GM18505 (cell line): ENCODE results near the gene KCNQ2.

Source experiments
- ATAC-seq: cut with Tn5 transposase; IDR thresholded peaks from one replicate; pipeline ENCODE4 v1.9.1; 2021; ENCODE audit not compliant: unreplicated experiment
- POLR2A ChIP-seq: IDR thresholded peaks from 4 replicates; pipeline ENCODE4 v1.6.1; 2011; ENCODE audit warnings: borderline replicate concordance; ENCODE audit not compliant: insufficient read depth, insufficient read length; ENCODE audit errors: extremely low read depth

KCNQ2 gene

DNA sequence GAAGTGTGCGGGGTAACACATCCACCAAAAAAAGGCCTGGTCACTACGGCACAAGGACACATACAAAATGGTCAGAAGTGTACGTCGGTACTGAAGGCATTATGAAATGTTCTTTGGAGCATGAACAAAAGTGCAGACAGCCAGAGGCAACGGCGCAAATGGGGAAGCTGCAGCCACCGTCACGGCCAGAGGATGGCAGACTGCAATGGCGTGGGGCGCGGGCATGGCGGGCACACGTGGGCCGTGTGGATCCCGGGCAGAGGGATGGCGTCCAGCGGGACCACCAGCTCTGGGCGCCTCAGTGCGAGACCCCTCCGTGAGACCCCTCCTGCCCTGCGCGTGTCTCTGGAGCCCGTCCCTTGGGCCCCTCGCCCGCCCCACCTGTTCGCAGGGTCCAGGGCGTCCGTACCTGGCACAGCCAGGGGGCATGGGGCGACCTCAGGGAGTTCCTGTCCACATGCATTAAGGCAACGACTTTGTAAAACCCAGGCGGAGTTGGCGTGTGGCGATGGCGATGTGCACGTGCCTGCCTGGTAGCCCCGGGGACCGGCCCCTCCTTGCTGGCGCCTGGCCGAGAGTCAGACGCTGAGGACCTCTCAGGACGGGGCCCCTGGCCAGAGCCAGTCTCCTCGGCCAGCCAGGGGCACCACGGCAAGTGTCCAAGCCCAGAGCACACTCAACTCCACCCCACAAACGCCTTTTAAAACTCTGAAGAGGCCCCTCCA lies 71.8 kb downstream of the KCNQ2 start:
- no peak for ATAC-seq
- TF ChIP-seq POLR2A, result no peak

DNA sequence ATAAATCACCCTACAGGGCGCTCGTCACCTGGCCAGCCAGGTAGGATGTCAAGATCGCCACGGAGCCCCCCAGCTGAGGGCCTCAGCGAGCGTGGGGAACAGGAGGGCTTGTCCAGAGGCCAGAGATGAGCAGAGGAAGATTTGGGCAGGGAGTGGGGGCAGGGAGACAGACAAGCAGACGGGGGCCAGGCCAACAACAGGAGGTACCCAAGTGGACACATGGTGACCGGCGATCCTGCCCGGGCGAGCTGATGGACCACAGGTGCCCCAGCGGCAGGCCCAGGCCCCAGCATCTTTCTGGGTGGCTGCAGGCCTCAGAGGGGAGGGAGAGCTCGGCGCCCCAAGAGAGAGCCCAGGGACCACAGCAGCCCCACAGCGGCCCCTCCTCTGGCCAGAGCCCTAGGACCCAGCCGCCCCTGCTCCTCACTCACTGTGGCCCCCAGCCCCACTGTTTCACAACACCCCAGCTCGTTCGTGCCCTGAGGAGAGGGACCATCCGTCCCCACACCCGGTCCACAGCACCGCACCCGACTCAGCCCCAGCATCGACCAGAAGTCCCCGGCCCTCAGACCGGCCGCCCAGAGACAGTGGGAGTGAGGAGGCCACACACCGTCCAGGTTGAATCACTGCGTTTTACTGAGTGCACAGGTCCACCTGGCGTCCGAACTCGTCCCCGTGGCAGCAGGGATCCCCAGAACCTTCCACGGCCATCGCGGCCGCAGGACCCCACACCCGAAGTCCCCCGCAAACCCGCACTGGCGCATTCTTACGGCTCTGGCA lies 72.7 kb downstream of the KCNQ2 start:
- ATAC-seq, result no peak
- TF ChIP-seq POLR2A, result no peak

DNA sequence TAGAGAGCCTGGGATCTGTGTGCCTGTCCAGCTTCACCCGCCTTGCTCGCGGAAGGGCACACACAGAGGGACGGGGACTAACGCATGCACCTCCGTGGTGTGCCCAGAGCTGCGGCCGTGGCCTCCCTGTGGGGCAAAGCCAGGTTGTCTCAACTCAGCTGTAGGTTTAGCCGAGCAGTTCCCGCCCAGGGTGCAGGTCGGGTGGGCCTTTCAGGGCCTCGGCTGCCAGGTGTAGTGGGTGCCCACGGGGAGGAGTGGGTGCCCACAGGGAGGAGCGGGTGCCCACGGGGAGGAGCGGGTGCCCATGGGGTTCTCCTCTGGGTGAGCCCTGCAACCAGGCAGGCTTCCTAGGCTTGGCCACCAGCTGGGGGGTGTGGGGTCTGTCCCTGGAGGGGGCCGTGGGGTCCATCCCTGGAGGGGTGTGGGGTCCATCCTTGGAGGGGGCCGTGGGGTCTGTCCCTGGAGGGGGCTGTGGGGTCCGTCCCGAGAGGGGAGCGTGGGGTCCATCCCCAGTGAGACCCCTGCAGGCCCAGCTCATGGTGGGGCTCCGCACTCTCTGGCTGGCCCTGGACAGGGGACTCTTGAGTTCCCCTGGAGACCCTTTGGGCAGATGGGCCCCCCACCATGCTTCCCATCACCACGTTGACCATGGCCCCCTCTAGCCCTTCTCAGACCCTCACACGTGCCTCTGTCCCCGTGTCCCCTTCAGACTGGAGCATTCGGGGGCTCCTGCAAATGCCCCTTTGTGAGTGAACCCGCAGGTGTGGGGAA lies 73.5 kb downstream of the KCNQ2 start:
- ATAC-seq, result no peak
- no peak for TF ChIP-seq POLR2A

DNA sequence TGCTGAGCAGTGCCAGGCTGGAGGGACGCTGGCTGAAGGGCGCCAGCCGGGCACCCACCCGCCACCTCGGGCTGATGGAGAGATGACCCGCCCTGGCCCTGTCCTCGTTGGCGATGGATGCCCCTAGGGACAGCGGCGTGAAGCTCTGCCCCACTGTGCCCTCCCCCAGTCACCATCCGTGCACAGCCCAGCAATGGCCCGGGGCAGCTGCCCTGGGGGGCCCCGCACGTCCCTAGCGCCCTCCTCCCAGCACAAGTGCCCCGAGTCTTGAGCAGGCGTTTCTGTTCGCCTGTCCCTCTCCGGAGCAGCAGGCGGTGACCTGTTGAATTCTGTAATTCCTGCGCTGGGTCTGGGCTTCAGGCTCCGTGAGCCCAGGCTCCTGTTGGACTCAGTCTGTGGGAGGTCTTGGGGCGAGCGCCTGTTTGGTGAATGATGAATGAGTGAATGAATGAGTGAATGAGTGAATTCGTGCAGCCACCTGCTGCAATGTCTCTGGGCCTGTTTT lies 74.5 kb downstream of the KCNQ2 start:
- TF ChIP-seq POLR2A, result no peak
- ATAC-seq, result no peak

DNA sequence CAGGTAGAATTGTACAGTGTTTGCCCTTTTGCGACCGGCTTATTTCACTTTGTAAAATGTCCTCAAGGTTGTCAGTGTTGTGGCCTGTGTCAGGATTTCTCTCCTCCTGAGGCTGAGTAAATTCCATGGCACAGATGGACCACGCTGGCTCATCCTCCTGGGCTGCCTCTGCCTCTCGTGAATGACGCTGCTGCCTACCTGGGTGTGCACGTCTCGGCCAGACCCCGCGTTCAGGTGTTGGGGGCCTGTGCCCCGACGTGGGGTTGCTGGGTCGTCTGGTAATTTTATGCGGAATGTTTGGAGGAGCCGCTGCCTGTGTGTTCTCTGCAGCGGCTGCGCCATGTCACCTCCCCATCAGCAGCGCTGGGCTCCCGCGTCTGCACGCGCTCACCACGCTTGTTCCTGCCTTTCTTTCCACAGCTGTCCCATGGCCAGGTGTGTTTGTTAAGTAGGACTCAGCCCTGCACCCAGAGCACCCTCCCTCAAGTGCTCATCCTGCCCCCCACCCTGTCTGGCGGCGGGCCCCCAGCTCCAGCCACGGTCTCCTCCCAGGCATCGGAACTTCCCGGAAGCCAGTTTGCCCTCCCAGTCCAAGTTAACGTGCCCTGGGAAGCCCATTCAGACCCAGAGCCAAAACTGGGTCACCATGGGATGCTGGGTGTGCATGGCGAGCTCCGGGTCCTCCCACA lies 75.2 kb downstream of the KCNQ2 start:
- no peak for ATAC-seq
- TF ChIP-seq POLR2A, result no peak

DNA sequence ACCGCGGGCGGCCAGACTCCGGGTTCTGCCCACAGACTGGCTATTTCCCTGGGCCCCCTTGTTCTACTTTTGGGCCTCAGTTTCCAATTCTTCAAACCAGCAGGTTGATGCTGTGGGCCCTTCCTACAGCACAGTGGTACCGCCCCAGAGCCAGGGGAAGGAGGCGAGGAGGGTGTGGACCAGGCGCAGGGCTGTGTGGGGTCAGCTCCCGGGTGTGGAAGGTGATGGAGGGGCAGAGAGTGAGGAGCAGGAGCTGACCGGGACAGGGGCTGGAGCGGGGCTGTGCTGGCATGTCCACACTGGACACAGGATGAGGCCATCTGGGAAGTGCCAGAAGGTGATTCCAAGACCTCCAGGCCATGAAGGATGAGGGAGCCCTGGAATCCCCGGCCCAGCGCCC lies 76.2 kb downstream of the KCNQ2 start:
- ATAC-seq, result no peak
- TF ChIP-seq POLR2A, result no peak

DNA sequence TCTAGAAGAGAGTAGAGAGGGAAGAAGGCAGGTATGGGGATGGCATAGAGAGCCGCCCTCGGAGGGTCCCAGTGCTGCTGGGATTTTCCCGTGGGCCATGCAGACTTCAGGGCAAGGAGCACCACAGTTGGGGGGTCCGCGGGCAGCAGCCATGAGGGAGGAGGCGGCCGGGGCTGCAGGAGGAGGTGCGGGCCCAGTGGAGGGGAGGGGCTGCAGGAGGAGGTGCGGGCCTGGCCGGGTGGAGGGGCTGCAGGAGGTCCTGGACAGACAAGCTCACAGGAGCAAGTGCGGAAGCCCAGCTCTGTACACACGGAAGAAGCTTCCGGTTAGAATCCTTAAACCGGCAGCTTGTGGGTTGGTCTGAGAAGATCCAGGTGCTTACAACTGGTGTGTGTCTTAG lies 76.7 kb downstream of the KCNQ2 start:
- no peak for TF ChIP-seq POLR2A
- no peak for ATAC-seq

DNA sequence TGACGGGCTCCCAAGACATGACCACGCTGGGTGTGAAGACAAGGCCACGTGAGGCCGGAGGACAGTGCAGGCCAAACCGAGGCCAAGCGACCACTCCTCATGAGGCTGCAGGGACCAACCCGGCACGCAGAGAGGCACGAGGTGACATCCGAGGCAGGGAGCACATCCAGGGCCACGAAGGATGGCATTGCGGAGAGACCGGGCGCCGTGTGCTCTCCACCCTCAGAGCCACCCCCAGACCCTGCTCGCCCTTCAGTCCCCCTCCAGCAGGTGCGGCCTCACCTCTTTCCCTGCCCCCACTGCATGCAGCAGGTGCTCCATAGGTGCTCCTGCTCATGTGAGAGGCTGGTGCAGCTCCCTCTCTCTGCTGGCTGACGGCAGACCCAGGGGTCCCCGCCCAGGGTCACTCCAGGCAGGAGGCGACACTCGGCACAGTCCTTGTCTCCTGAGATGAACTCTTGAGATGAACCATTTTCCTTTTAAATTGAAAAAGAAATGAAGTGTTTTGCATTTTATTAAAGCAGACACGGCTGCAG lies 77.5 kb downstream of the KCNQ2 start:
- no peak for ATAC-seq
- no peak for TF ChIP-seq POLR2A

DNA sequence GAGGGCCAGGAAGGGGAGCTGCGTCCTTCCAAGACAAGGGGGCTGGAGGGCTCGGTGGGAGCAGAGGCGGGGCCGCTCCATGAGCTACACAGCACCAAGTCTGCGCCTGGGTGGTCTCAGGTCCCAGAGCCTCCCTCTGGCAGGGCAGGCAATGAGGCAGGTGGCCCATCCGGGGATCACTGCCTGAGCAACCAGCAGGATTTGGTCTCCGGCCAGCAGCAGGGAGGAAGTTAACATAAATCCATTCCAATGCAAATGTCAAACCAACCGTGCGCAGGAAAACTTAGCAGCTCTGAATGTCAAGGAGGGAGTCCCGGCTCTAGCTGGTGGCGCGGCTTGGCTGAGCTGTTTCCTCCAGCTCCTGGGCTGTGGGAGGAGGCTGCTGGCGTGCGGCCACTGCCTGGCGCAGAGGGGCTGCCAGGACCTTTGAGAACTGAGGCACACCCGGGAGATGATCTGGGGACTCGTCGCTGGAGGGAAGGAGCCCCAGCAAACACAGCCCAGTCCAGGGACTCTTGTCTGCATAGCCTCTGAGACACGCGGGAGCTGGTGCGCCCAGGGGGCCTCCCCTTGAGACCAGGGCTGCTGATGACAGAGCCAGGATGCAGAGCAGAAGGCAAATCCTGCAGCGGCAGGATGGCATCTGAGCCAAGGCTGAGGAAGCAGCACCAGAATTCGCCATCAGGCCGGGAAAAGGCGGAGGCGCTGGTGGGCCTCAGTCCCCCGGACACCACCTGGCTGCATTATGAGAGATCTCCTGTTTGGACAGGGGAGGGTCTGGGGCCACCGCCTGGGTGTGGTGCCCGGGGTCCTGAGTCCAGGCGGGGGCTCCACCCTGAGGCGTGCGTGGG lies 78.2 kb downstream of the KCNQ2 start:
- no peak for ATAC-seq
- no peak for TF ChIP-seq POLR2A

DNA sequence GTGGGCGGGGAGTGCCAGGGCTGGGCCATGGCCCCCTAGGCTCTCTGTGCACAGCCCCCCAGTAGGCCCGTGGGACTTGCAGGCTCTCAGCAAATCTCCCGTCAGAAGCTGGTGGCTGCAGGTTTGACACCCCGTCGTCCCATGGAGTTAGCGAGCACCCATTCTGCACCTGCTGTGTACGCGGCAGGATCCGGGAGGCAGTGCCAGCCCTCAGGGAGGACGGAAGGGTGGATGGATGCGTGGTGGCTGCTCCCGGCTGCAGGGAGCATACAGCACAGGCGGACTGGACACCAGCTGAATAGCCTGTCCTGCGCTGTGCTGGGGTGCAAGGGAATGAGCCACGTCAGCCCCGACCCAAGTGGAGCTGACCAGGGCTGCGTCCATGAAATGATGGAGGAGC lies 78.9 kb downstream of the KCNQ2 start:
- TF ChIP-seq POLR2A, result no peak
- ATAC-seq, result no peak

DNA sequence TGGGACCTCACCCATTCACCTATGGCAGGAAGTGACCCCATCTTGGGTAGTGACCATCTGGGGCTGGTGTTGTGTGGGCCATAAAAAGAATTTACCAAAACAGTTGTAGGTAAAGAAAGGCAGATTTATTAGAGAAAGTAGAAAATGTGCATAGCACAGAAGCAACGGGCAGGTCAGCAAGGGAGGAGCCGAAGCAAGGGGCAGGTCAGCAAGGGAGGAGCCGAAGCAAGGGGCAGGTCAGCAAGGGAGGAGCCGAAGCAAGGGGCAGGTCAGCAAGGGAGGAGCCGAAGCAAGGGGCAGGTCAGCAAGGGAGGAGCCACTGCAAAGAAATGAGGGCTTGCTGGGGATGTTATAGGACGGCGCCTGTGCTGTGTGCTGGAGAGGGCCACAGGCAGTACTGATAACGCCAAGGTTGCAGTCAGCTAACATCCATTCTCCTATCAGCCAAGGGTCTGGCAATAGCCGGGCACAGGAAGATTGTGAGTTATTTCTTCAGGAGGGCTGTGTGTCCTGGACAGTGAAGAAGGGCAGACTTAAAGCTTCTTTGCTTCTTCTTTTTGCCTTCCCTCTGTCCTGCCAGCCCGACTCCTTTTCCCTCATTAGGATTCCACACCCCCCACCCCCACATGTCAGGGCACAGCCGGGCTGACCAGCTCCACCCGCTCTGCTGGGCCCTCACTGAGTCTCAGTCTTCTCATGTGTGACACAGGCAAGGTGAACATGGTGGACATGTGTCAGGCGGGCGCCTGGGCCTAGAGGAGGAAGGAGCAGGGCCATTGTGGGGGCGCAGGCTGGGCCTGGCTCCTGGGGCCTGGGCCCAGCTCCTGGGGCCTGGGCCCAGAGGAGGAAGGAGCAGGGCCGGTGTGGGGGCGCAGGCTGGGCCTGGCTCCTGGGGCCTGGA lies 79.7 kb downstream of the KCNQ2 start:
- no peak for ATAC-seq
- no peak for TF ChIP-seq POLR2A
